HCT116 (cell line): ENCODE measurements around the gene LAMA1.

Source experiments
- CTCF ChIP-seq, 3 experiments: fragments of 200-600 bp in 1 of 3; sonication (generic) in 1 of 3; IDR thresholded peaks in 2 of 3; conservative IDR thresholded peaks in 1 of 3; 2 replicates each; pipeline ENCODE4 v1.5.1; 2012 to 2017; ENCODE audit warnings: low read depth in 2 of 3, low read length in 2 of 3, antibody characterized with exemption in 1 of 3, borderline replicate concordance in 1 of 3, control low read depth in 1 of 3, mild to moderate bottlenecking in 1 of 3, mixed read lengths in 1 of 3, mixed run types in 1 of 3, moderate library complexity in 1 of 3; ENCODE audit not compliant: insufficient read depth in 1 of 3
- EZH2 ChIP-seq: fragments of 200-600 bp; sonication (generic); IDR thresholded peaks from 2 replicates; pipeline ENCODE4 v1.6.1; 2017; ENCODE audit warnings: antibody characterized with exemption, mixed run types
- EZH2phosphoT487 ChIP-seq: fragments of 200-600 bp; IDR thresholded peaks from 2 replicates; pipeline ENCODE4 v1.6.1; 2018; ENCODE audit warnings: antibody characterized with exemption, borderline replicate concordance
- POLR2A ChIP-seq: IDR thresholded peaks from 2 replicates; pipeline ENCODE4 v1.7.0; 2011; ENCODE audit warnings: borderline replicate concordance; ENCODE audit not compliant: insufficient read depth, insufficient read length; ENCODE audit errors: extremely low read depth
- RAD21 ChIP-seq: IDR thresholded peaks from 2 replicates; pipeline ENCODE4 v1.6.1; 2012; ENCODE audit warnings: low read depth, mild to moderate bottlenecking
- SP1 ChIP-seq: IDR thresholded peaks from 2 replicates; pipeline ENCODE4 v1.6.1; 2012; ENCODE audit warnings: low read depth
- YY1 ChIP-seq: IDR thresholded peaks from 2 replicates; pipeline ENCODE4 v1.6.1; 2011; ENCODE audit warnings: low read length, low read depth, moderate library complexity, mild to moderate bottlenecking; ENCODE audit not compliant: insufficient replicate concordance; ENCODE audit errors: extremely low read depth
- ZNF274 ChIP-seq: fragments of 200-500 bp; sonication (Bioruptor generic); IDR thresholded peaks from 2 replicates; pipeline ENCODE4 v1.6.1; 2014; ENCODE audit warnings: mild to moderate bottlenecking, low read depth, low read length, inconsistent platforms

- TF ChIP-seq CTCF (IDR thresholded peaks at IDR 0.05 in 2 of 3, conservative IDR thresholded peaks at IDR 0.05 in 1 of 3; ENCODE audit: borderline replicate concordance in 1 of 3, insufficient read depth in 1 of 3, low read depth in 2 of 3, low read length in 2 of 3) (no peak), POLR2A (no peak), EZH2 (no peak), ZNF274 (no peak), EZH2phosphoT487 (no peak), RAD21 (no peak), YY1 (no peak), SP1 (no peak)
Measured at GRCh38 chr18:7141287-7141686, 23.7 kb upstream of the LAMA1 start.
